Kidney epithelial cell (primary cell): ENCODE data around the gene KIF5B. TPM values are rescaled to one million over a fixed set of nuclear protein-coding genes. Genes with fewer than 3 reads are reported as not detected.
"Not testable (repeated sequence)": the region's sequence is repeated elsewhere in the genome, so short reads cannot be mapped to it uniquely, and the experiment has no call there.

ENCODE experiments used
- DNase-seq: peaks from one replicate; pipeline ENCODE4 v3.0.0-alpha.2; 2010; ENCODE audit warnings: low read depth
- H3K27me3 ChIP-seq: 2 replicates; pipeline ENCODE4 v1.6.0; 2011; ENCODE audit warnings: low read length; ENCODE audit not compliant: control insufficient read depth, insufficient read depth
- H3K36me3 ChIP-seq: 2 replicates; pipeline ENCODE4 v1.5.1; 2011; ENCODE audit warnings: low read length; ENCODE audit not compliant: control insufficient read depth, insufficient read depth
- H3K4me3 ChIP-seq: 2 replicates; pipeline ENCODE4 v1.5.1; 2011; ENCODE audit warnings: low read depth, mild to moderate bottlenecking, control low read depth, low read length
- CTCF ChIP-seq: IDR thresholded peaks from 2 replicates; pipeline ENCODE4 v1.5.1; 2011; ENCODE audit warnings: mild to moderate bottlenecking, moderate library complexity, low read length, control low read depth, inconsistent platforms; ENCODE audit not compliant: insufficient read depth, poor library complexity, severe bottlenecking
- total RNA-seq: library from RNA; depleted of rRNA; stranded (reverse); fragments of >200 nt; gene quantifications from 2 replicates; pipeline ENCODE4 v1.2.3, GENCODE V29; 2015

The KIF5B gene
- total RNA-seq = 147 and 149 TPM in 2 replicates

GRCh38 chr10:32056136-32057035 lies at the start of gene KIF5B:
Gene KIF5B, minus strand, starts transcription at chr10:32056425. Its CDS starts 452 bp downstream, at chr10:32055973.
- Histone ChIP-seq H3K36me3 (no peaks in the 10 kb centered on the region), H3K27me3 (no peaks in the 10 kb centered on the region), H3K4me3 (peak within 1 kb of the TSS; percentile 89)
- DNase-seq = no peak
- no peak for TF ChIP-seq CTCF

- TF ChIP-seq CTCF = no peak
- Histone ChIP-seq H3K36me3 (no peaks in the 10 kb centered on the region), H3K27me3 (no peaks in the 10 kb centered on the region), H3K4me3 (no peak overlapping the region)
- no peak for DNase-seq
Observed at GRCh38 chr10:32105782-32106382, 49.7 kb upstream of the KIF5B start.

GRCh38 chr10:32104622-32105509 lies 48.6 kb upstream of the KIF5B start:
- TF ChIP-seq CTCF = no peak
- no peak for DNase-seq
- H3K27me3 ChIP-seq = no peaks in the 10 kb centered on the region
- no peak overlapping the region for H3K4me3 ChIP-seq
- no peaks in the 10 kb centered on the region for H3K36me3 ChIP-seq

- no peak for DNase-seq
- TF ChIP-seq CTCF = no peak
- no peaks in the 10 kb centered on the region for H3K27me3 ChIP-seq
- no peak overlapping the region for H3K4me3 ChIP-seq
- no peaks in the 10 kb centered on the region for H3K36me3 ChIP-seq
Observed at GRCh38 chr10:32104181-32104580, 48.0 kb upstream of the KIF5B start.

GRCh38 chr10:32103721-32104120 lies 47.5 kb upstream of the KIF5B start:
- TF ChIP-seq CTCF = no peak
- Histone ChIP-seq H3K4me3 (no peak overlapping the region), H3K27me3 (no peaks in the 10 kb centered on the region), H3K36me3 (no peaks in the 10 kb centered on the region)
- DNase-seq = no peak

- not testable (repeated sequence) for H3K36me3 ChIP-seq, DNase-seq, H3K4me3 ChIP-seq, H3K27me3 ChIP-seq
Observed at GRCh38 chr10:32098566-32099259, 42.5 kb upstream of the KIF5B start.
